GM23338 (cell line): ENCODE data around the gene ZNF775. TPM values are rescaled to one million over a fixed set of nuclear protein-coding genes. Genes with fewer than 3 reads are reported as not detected.
A peak's percentile ranks its signal among the peaks of the same experiment; 100 is the strongest.

Source experiments
- ATAC-seq: fragments of 200-7000 bp; cut with Tn5 transposase; 3 replicates; pipeline ENCODE4 v1.9.1; 2020
- DNase-seq: peaks from one replicate; pipeline ENCODE4 v3.0.0-alpha.2; 2015; ENCODE audit warnings: low spot score
- H2AFZ ChIP-seq: fragments of 200-600 bp; sonication (generic); 2 replicates; pipeline ENCODE4 v1.8.0; 2016; ENCODE audit warnings: antibody characterized with exemption, mild to moderate bottlenecking, moderate library complexity
- H3F3A ChIP-seq: fragments of 200-600 bp; sonication (generic); replicated peaks from 2 replicates; pipeline ENCODE4 v1.8.0; 2017; ENCODE audit warnings: antibody characterized with exemption, mixed run types, low read depth
- H3K27ac ChIP-seq: fragments of 200-600 bp; sonication (generic); 2 replicates; pipeline ENCODE4 v1.6.1; 2016; ENCODE audit warnings: low read depth
- H3K27me3 ChIP-seq: fragments of 200-600 bp; sonication (generic); 2 replicates; pipeline ENCODE4 v1.8.0; 2016; ENCODE audit warnings: mild to moderate bottlenecking, mixed run types, moderate library complexity; ENCODE audit not compliant: insufficient read depth
- H3K36me3 ChIP-seq: fragments of 200-600 bp; sonication (generic); 2 replicates; pipeline ENCODE4 v1.8.0; 2016; ENCODE audit warnings: mild to moderate bottlenecking; ENCODE audit not compliant: insufficient read depth
- H3K4me1 ChIP-seq: fragments of 200-600 bp; sonication (generic); 2 replicates; pipeline ENCODE4 v1.8.0; 2016; ENCODE audit warnings: mild to moderate bottlenecking, moderate library complexity; ENCODE audit not compliant: insufficient read depth
- H3K4me2 ChIP-seq: fragments of 200-600 bp; sonication (generic); 2 replicates; pipeline ENCODE4 v1.7.1; 2017; ENCODE audit warnings: mixed run types
- H3K4me3 ChIP-seq: fragments of 200-600 bp; sonication (generic); 2 replicates; pipeline ENCODE4 v1.6.1; 2016; ENCODE audit warnings: mixed run types
- H3K79me2 ChIP-seq: fragments of 200-600 bp; sonication (generic); replicated peaks from 2 replicates; pipeline ENCODE4 v1.8.0; 2017; ENCODE audit warnings: mild to moderate bottlenecking; ENCODE audit not compliant: insufficient read depth
- H3K9me2 ChIP-seq: fragments of 200-600 bp; sonication (generic); 2 replicates; pipeline ENCODE4 v1.8.0; 2017; ENCODE audit not compliant: insufficient read depth
- H4K20me1 ChIP-seq: fragments of 200-600 bp; sonication (generic); replicated peaks from 2 replicates; pipeline ENCODE4 v1.8.0; 2017; ENCODE audit warnings: mild to moderate bottlenecking; ENCODE audit not compliant: insufficient read depth
- H3K27ac Mint-ChIP-seq: 2 replicates; pipeline ENCODE4 v1.8.0; 2020; ENCODE audit warnings: inconsistent platforms, mild to moderate bottlenecking, moderate library complexity, mixed read lengths
- H3K27me3 Mint-ChIP-seq: 3 replicates; pipeline ENCODE4 v1.8.0; 2022; ENCODE audit warnings: low read depth, mild to moderate bottlenecking, moderate library complexity, mixed read lengths, inconsistent platforms; ENCODE audit not compliant: insufficient read depth, poor library complexity
- H3K36me3 Mint-ChIP-seq: 3 replicates; pipeline ENCODE4 v1.8.0; 2021; ENCODE audit warnings: low read depth, mild to moderate bottlenecking, inconsistent platforms, moderate library complexity, mixed read lengths
- H3K4me1 Mint-ChIP-seq: 3 replicates; pipeline ENCODE4 v1.8.0; 2020; ENCODE audit warnings: mild to moderate bottlenecking, inconsistent platforms, mixed read lengths
- H3K4me3 Mint-ChIP-seq: 3 replicates; pipeline ENCODE4 v1.8.0; 2021; ENCODE audit warnings: moderate library complexity, mild to moderate bottlenecking, inconsistent platforms, mixed read lengths
- H3K9me3 Mint-ChIP-seq: 3 replicates; pipeline ENCODE4 v1.8.0; 2020; ENCODE audit warnings: moderate library complexity, mild to moderate bottlenecking, inconsistent platforms, mixed read lengths
- CREB1 ChIP-seq: fragments of 250-450 bp; sonication (Bioruptor Pico); IDR thresholded peaks from 2 replicates; pipeline ENCODE4 v1.5.0; 2020; ENCODE audit warnings: low read depth, mild to moderate bottlenecking, moderate library complexity
- EZH2 ChIP-seq: fragments of 200-600 bp; sonication (generic); IDR thresholded peaks from one replicate; pipeline ENCODE4 v1.8.0; 2017; ENCODE audit warnings: antibody characterized with exemption, mild to moderate bottlenecking, low read depth; ENCODE audit not compliant: unreplicated experiment
- EZH2phosphoT487 ChIP-seq: fragments of 200-600 bp; sonication (generic); IDR thresholded peaks from one replicate; pipeline ENCODE4 v1.8.1; 2018; ENCODE audit warnings: antibody characterized with exemption; ENCODE audit not compliant: unreplicated experiment
- NANOG ChIP-seq: IDR thresholded peaks from 2 replicates; pipeline ENCODE4 v1.6.1; 2016; ENCODE audit warnings: antibody characterized with exemption, borderline replicate concordance
- POLR2AphosphoS5 ChIP-seq: IDR thresholded peaks from 2 replicates; pipeline ENCODE4 v1.6.1; 2016; ENCODE audit warnings: antibody characterized with exemption, low read depth
- STAT1 ChIP-seq: IDR thresholded peaks from one replicate; pipeline ENCODE4 v1.6.1; 2016; ENCODE audit warnings: antibody characterized with exemption; ENCODE audit not compliant: unreplicated experiment
- ZNF114 ChIP-seq: fragments of 250-450 bp; sonication (Bioruptor Pico); IDR thresholded peaks from 2 replicates; pipeline ENCODE4 v1.5.0; 2020; ENCODE audit warnings: mild to moderate bottlenecking, moderate library complexity
- polyA plus RNA-seq: library from polyadenylated mRNA; unstranded; fragments of >200 nt; fragmentation: Nextera tagmentation; extraction: Ambion mirVana; gene quantifications from 2 replicates; pipeline ENCODE4 v1.2.1, GENCODE V29; 2016
- total RNA-seq: library from RNA; depleted of rRNA; stranded (reverse); fragments of >200 nt; shearing (Covaris generic); gene quantifications from 2 replicates; pipeline ENCODE4 v1.2.3, GENCODE V29; 2014
- TF ChIP-seq, protein P1 (sequence below): fragments of 250-450 bp; sonication (Bioruptor Pico); IDR thresholded peaks from 2 replicates; pipeline ENCODE4 v1.5.0; 2020; ENCODE audit warnings: mild to moderate bottlenecking, moderate library complexity
- TF ChIP-seq, protein P2 (sequence below): IDR thresholded peaks from one replicate; pipeline ENCODE4 v1.6.1; 2018; ENCODE audit warnings: antibody characterized with exemption; ENCODE audit not compliant: unreplicated experiment

The ZNF775 gene
- total and polyA plus RNA-seq, 2 experiments from 2014 or later: 4.5 to 38.2 TPM

DNA sequence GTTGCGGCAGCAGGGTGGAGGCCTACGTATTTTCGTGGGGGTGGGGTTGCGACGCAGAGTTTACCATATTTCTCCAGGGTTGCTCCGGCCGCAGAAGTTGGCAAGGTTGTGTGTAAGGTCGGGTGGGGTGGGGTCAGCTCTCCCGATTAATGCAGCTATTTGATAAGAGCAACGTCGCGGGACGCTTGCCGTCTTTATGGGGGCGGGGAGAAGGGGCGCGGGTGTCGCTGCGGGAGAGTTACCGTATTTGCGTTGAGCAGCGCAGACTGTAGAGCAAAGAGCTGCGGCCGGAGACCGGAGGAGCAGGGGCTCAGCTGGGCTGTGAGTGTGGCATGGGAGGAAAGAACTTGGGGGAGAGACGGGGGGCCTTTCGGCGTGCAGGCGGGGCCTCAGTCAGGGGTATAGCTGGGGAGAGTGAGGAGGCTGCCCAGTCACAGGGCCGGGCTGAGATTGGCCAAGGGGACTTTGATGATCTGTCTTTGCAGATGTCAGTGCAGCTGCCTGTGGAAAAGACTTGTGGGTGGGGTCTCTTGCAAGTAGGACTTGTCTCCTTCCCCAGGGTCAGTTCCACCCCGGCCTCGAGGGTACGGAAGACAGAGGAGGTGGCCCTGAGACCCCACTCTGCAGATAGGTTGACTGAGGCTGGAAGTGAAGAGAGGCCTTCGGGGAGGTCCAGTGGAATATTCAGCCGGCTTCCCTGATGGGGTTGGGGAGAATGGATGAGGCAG, 26.6 kb downstream of the ZNF775 start:
- no peak for TF ChIP-seq STAT1
- no peak for TF ChIP-seq NANOG
- TF ChIP-seq EZH2phosphoT487: no peak
- TF ChIP-seq, protein P1, sequence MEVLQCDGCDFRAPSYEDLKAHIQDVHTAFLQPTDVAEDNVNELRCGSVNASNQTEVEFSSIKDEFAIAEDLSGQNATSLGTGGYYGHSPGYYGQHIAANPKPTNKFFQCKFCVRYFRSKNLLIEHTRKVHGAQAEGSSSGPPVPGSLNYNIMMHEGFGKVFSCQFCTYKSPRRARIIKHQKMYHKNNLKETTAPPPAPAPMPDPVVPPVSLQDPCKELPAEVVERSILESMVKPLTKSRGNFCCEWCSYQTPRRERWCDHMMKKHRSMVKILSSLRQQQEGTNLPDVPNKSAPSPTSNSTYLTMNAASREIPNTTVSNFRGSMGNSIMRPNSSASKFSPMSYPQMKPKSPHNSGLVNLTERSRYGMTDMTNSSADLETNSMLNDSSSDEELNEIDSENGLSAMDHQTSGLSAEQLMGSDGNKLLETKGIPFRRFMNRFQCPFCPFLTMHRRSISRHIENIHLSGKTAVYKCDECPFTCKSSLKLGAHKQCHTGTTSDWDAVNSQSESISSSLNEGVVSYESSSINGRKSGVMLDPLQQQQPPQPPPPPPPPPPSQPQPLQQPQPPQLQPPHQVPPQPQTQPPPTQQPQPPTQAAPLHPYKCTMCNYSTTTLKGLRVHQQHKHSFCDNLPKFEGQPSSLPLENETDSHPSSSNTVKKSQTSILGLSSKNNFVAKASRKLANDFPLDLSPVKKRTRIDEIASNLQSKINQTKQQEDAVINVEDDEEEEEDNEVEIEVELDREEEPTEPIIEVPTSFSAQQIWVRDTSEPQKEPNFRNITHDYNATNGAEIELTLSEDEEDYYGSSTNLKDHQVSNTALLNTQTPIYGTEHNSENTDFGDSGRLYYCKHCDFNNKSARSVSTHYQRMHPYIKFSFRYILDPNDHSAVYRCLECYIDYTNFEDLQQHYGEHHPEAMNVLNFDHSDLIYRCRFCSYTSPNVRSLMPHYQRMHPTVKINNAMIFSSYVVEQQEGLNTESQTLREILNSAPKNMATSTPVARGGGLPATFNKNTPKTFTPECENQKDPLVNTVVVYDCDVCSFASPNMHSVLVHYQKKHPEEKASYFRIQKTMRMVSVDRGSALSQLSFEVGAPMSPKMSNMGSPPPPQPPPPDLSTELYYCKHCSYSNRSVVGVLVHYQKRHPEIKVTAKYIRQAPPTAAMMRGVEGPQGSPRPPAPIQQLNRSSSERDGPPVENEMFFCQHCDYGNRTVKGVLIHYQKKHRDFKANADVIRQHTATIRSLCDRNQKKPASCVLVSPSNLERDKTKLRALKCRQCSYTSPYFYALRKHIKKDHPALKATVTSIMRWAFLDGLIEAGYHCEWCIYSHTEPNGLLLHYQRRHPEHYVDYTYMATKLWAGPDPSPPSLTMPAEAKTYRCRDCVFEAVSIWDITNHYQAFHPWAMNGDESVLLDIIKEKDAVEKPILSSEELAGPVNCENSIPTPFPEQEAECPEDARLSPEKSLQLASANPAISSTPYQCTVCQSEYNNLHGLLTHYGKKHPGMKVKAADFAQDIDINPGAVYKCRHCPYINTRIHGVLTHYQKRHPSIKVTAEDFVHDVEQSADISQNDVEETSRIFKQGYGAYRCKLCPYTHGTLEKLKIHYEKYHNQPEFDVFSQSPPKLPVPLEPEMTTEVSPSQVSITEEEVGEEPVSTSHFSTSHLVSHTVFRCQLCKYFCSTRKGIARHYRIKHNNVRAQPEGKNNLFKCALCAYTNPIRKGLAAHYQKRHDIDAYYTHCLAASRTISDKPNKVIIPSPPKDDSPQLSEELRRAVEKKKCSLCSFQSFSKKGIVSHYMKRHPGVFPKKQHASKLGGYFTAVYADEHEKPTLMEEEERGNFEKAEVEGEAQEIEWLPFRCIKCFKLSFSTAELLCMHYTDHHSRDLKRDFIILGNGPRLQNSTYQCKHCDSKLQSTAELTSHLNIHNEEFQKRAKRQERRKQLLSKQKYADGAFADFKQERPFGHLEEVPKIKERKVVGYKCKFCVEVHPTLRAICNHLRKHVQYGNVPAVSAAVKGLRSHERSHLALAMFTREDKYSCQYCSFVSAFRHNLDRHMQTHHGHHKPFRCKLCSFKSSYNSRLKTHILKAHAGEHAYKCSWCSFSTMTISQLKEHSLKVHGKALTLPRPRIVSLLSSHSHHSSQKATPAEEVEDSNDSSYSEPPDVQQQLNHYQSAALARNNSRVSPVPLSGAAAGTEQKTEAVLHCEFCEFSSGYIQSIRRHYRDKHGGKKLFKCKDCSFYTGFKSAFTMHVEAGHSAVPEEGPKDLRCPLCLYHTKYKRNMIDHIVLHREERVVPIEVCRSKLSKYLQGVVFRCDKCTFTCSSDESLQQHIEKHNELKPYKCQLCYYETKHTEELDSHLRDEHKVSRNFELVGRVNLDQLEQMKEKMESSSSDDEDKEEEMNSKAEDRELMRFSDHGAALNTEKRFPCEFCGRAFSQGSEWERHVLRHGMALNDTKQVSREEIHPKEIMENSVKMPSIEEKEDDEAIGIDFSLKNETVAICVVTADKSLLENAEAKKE: no peak
- TF ChIP-seq ZNF114: no peak
- no peak for TF ChIP-seq POLR2AphosphoS5
- TF ChIP-seq EZH2: no peak
- TF ChIP-seq, protein P2, sequence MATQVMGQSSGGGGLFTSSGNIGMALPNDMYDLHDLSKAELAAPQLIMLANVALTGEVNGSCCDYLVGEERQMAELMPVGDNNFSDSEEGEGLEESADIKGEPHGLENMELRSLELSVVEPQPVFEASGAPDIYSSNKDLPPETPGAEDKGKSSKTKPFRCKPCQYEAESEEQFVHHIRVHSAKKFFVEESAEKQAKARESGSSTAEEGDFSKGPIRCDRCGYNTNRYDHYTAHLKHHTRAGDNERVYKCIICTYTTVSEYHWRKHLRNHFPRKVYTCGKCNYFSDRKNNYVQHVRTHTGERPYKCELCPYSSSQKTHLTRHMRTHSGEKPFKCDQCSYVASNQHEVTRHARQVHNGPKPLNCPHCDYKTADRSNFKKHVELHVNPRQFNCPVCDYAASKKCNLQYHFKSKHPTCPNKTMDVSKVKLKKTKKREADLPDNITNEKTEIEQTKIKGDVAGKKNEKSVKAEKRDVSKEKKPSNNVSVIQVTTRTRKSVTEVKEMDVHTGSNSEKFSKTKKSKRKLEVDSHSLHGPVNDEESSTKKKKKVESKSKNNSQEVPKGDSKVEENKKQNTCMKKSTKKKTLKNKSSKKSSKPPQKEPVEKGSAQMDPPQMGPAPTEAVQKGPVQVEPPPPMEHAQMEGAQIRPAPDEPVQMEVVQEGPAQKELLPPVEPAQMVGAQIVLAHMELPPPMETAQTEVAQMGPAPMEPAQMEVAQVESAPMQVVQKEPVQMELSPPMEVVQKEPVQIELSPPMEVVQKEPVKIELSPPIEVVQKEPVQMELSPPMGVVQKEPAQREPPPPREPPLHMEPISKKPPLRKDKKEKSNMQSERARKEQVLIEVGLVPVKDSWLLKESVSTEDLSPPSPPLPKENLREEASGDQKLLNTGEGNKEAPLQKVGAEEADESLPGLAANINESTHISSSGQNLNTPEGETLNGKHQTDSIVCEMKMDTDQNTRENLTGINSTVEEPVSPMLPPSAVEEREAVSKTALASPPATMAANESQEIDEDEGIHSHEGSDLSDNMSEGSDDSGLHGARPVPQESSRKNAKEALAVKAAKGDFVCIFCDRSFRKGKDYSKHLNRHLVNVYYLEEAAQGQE: no peak
- TF ChIP-seq CREB1 (CRISPR knock-in tag): no peak
- Histone ChIP-seq H3K4me2 (peak overlapping the region; percentile 95), H3K4me1 (peaks cover 47% of the 10 kb centered on the region), H3K9me2 (no peaks in the 10 kb centered on the region), H4K20me1 (no peaks in the 10 kb centered on the region; the same call in 1 of the 2 replicates), H2AFZ (peak overlapping the region; percentile 69), H3K27ac (peak overlapping the region; percentile 81; the same call in 1 of the 2 replicates), H3K79me2 (peaks cover 26% of the 10 kb centered on the region), H3K36me3 (peaks cover 5% of the 10 kb centered on the region; the same call in 1 of the 2 replicates), H3F3A (peaks cover 43% of the 10 kb centered on the region), H3K4me3 (peak overlapping the region; percentile 75), H3K27me3 (no peaks in the 10 kb centered on the region)
- peak; percentile 78 for DNase-seq
- Mint-ChIP-seq H3K36me3 (peaks cover 30% of the 10 kb centered on the region), H3K27me3 (peaks cover 37% of the 10 kb centered on the region), H3K4me1 (peaks cover 65% of the 10 kb centered on the region), H3K27ac (peak overlapping the region; percentile 88), H3K4me3 (peak overlapping the region; percentile 81), H3K9me3 (no peaks in the 10 kb centered on the region)
- peak; percentile 20 for ATAC-seq
